CD4-positive, alpha-beta T cell (primary cell): ENCODE data around the gene ADIRF. TPM values are rescaled to one million over a fixed set of nuclear protein-coding genes. Genes with fewer than 3 reads are reported as not detected.
A peak's percentile ranks its signal among the peaks of the same experiment; 100 is the strongest.
"Not testable (repeated sequence)": the region's sequence is repeated elsewhere in the genome, so short reads cannot be mapped to it uniquely, and the experiment has no call there.

Experiments used
- ATAC-seq: fragments of 200-7000 bp; cut with Tn5 transposase; one replicate; pipeline ENCODE4 v1.10.0; 2022; ENCODE audit warnings: mild to moderate bottlenecking; ENCODE audit not compliant: poor library complexity
- CTCF ChIA-PET: fragments of 350-600 bp; sonication (Branson Sonifier 250); formaldehyde crosslinking; loops from one replicate; lab custom pipeline; 2021; ENCODE audit warnings: antibody characterized with exemption, inconsistent platforms; lab: Charles Lee
- POLR2A ChIA-PET: fragments of 350-600 bp; sonication (Branson Sonifier 250); formaldehyde crosslinking; loops from one replicate; lab custom pipeline; 2021; ENCODE audit warnings: antibody characterized with exemption, inconsistent platforms; lab: Charles Lee
- DNase-seq, 14 experiments: peaks; one replicate each; pipeline ENCODE4 v3.0.0-alpha.2; 2013 to 2020; ENCODE audit warnings: mixed read lengths in 2 of 14
- H3K27ac ChIP-seq, 2 donors: one replicate each; pipeline versions ENCODE4 v1.5.1 to v1.7.0; 2013; ENCODE audit warnings: low read length in 2 of 2, low read depth in 1 of 2, mild to moderate bottlenecking in 1 of 2
- H3K27me3 ChIP-seq, 2 experiments: 1 replicate in 1 of 2; 2 replicates in 1 of 2; pipeline versions ENCODE4 v1.6.1 to v1.7.0; 2013; ENCODE audit warnings: low read length in 2 of 2, control low read depth in 1 of 2, mild to moderate bottlenecking in 1 of 2, moderate library complexity in 1 of 2; ENCODE audit not compliant: insufficient read depth in 2 of 2, control insufficient read depth in 1 of 2
- H3K36me3 ChIP-seq: one replicate; pipeline ENCODE4 v1.6.1; 2013; ENCODE audit warnings: low read length, control low read depth; ENCODE audit not compliant: insufficient read depth
- H3K4me1 ChIP-seq: one replicate; pipeline ENCODE4 v1.6.1; 2013; ENCODE audit warnings: low read length, control low read depth; ENCODE audit not compliant: insufficient read depth
- H3K4me3 ChIP-seq: one replicate; pipeline ENCODE4 v1.5.1; 2013; ENCODE audit warnings: mild to moderate bottlenecking, low read length, moderate library complexity
- H3K9me3 ChIP-seq, 2 experiments: 1 replicate in 1 of 2; 2 replicates in 1 of 2; pipeline versions ENCODE4 v1.6.1 to v1.7.0; 2013; ENCODE audit warnings: low read length in 2 of 2, mild to moderate bottlenecking in 2 of 2, control low read depth in 1 of 2, moderate library complexity in 1 of 2; ENCODE audit not compliant: control insufficient read depth in 1 of 2, insufficient read depth in 1 of 2
- H3K27ac Mint-ChIP-seq: one replicate; pipeline ENCODE4 v1.8.0; 2020; ENCODE audit warnings: mixed read lengths
- H3K27me3 Mint-ChIP-seq: one replicate; pipeline ENCODE4 v1.8.0; 2021; ENCODE audit warnings: mixed read lengths
- H3K36me3 Mint-ChIP-seq: one replicate; pipeline ENCODE4 v1.8.0; 2021; ENCODE audit warnings: low read depth, mixed read lengths
- H3K4me1 Mint-ChIP-seq: one replicate; pipeline ENCODE4 v1.8.0; 2021; ENCODE audit warnings: low read depth, mixed read lengths
- H3K4me3 Mint-ChIP-seq: one replicate; pipeline ENCODE4 v1.8.0; 2020; ENCODE audit warnings: mild to moderate bottlenecking, mixed read lengths
- H3K9me3 Mint-ChIP-seq: one replicate; pipeline ENCODE4 v1.8.0; 2020; ENCODE audit warnings: mixed read lengths
- CTCF ChIP-seq: fragments of 200-600 bp; IDR thresholded peaks from one replicate; pipeline ENCODE4 v1.8.0; 2022; ENCODE audit warnings: antibody characterized with exemption, mild to moderate bottlenecking
- intact Hi-C, 2 experiments: fragments of 100-400 bp; cut with DNase I in 1 of 2; cut with micrococcal nuclease in 1 of 2; formaldehyde crosslinking; loops; one replicate each; pipeline versions ENCODE4 v1.15.1 to v1.9.0; 2023 to 2025; cut with DNase I, micrococcal nuclease
- total RNA-seq, 174 experiments: library from RNA in 2 of 174; stranded (reverse) in 2 of 174; gene quantifications; one replicate each; pipeline ENCODE4 v1.2.3 and lab custom pipeline; 2021 to 2026

ADIRF gene
- total RNA-seq, 2 experiments from 2014 or later: not detected

GRCh38 chr10:86951184-86951761 lies 17.0 kb upstream of the ADIRF start:
- Histone ChIP-seq H3K4me1 (peaks cover 42% of the 10 kb centered on the region), H3K36me3 (no peaks in the 10 kb centered on the region), H3K4me3 (no peak overlapping the region), H3K9me3 (peaks cover 0 to 21% of the 10 kb centered on the region in 2 experiments), H3K27me3 (no peaks in the 10 kb centered on the region), H3K27ac (peak overlapping the region; percentile 51 to 79)
- POLR2A ChIA-PET: no interaction called here
- CTCF ChIA-PET: no interaction called here
- no peak for TF ChIP-seq CTCF
- intact Hi-C loops: no loop called here
- DNase-seq (peak in 1 of 14 experiments; percentile 5), ATAC-seq (no peak)
- Mint-ChIP-seq H3K27ac (peak overlapping the region; percentile 80), H3K27me3 (peaks cover 5% of the 10 kb centered on the region), H3K4me3 (no peak overlapping the region), H3K9me3 (peaks cover 2% of the 10 kb centered on the region), H3K36me3 (peaks cover 4% of the 10 kb centered on the region), H3K4me1 (peaks cover 14% of the 10 kb centered on the region)

DNA sequence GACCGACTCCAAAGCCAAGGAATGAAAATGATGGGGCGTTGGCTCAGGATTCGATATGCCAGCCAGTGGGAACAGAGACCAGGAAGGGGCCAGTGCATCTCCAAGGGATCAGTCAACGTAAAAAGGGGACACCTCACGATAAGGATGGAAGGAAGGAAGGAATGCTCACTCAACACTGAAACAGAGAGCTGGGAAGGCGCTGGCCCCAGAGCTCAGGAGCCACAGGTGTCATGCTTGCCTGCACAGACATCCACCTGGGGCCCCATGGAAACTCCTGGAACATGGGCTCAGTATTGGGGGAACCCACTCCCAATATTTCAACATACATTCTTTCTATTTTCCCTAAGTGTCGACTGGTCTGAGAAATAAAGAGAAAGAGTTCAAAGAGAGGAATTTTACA lies 16.2 kb upstream of the ADIRF start:
- H3K9me3 Mint-ChIP-seq: peaks cover 2% of the 10 kb centered on the region
- peaks cover 4% of the 10 kb centered on the region for H3K36me3 Mint-ChIP-seq
- Histone ChIP-seq H3K36me3 (no peaks in the 10 kb centered on the region), H3K9me3 (peaks cover 0 to 21% of the 10 kb centered on the region in 2 experiments), H3K4me1 (peaks cover 49% of the 10 kb centered on the region), H3K27me3 (no peaks in the 10 kb centered on the region), H3K27ac (no peak overlapping the region), H3K4me3 (no peak overlapping the region)
- DNase-seq (no peak), ATAC-seq (no peak)
- H3K4me1 Mint-ChIP-seq: peaks cover 14% of the 10 kb centered on the region
- intact Hi-C loops: no loop called here
- POLR2A ChIA-PET: no interaction called here
- H3K27ac Mint-ChIP-seq: no peak overlapping the region
- CTCF ChIA-PET: no interaction called here
- no peak for TF ChIP-seq CTCF
- H3K27me3 Mint-ChIP-seq: no peaks in the 10 kb centered on the region
- no peak overlapping the region for H3K4me3 Mint-ChIP-seq

- H3K27ac Mint-ChIP-seq, DNase-seq, intact Hi-C loops, POLR2A ChIA-PET, CTCF ChIA-PET, ATAC-seq, H3K27ac ChIP-seq, H3K4me3 ChIP-seq, H3K4me3 Mint-ChIP-seq, H3K9me3 Mint-ChIP-seq, H3K36me3 ChIP-seq, H3K27me3 ChIP-seq, H3K27me3 Mint-ChIP-seq, H3K36me3 Mint-ChIP-seq: not testable (repeated sequence)
- peaks cover 52% of the 10 kb centered on the region for H3K4me1 ChIP-seq
- H3K9me3 ChIP-seq: peaks cover 0 to 21% of the 10 kb centered on the region in 2 experiments
- peaks cover 14% of the 10 kb centered on the region for H3K4me1 Mint-ChIP-seq
These were observed 15.6 kb upstream of the ADIRF start for GRCh38 chr10:86952697-86953096.
